ENCODE results near the gene AZU1. TPM values are rescaled to one million over a fixed set of nuclear protein-coding genes. Genes with fewer than 3 reads are reported as not detected.

Gene AZU1, protein sequence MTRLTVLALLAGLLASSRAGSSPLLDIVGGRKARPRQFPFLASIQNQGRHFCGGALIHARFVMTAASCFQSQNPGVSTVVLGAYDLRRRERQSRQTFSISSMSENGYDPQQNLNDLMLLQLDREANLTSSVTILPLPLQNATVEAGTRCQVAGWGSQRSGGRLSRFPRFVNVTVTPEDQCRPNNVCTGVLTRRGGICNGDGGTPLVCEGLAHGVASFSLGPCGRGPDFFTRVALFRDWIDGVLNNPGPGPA
- total RNA-seq (1 to 10 TPM in 2 of 5 donors, under 1 TPM in 3; 0.20 to 1.2 (median 0.38) TPM), total RNA-seq (0 to 0.67 (median 0.17) reads per million in 29 experiments)
- not detected for total RNA-seq (2013)

DNA sequence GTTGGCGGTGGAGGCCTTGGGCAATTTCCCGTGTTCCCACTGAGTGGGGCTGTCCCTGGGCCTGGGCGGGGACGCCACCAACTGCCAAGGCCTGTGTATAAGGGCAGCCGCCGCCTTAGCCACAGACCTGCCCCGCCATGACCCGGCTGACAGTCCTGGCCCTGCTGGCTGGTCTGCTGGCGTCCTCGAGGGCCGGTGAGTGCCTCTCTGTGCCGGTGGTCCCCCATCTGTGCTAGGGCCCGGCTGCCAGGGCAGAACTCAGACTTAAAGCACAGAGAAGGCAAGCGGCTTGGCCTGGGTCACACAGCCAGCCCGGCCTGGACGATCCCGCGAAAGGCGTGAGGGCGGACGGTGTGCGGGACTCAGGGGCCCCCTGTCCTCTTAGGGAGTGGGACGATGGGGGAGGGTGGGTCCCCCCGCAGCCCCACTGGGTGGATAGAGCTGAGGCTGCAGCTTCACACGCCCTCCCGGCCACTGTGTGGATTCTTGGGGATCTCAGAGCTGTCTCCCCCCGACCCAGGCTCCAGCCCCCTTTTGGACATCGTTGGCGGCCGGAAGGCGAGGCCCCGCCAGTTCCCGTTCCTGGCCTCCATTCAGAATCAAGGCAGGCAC lies at the start of gene AZU1:
AZU1 (plus strand) TSS at position 128 of the 612 bp plus-strand sequence; CDS start at position 138, 10 bp downstream.
- no peak within 1 kb of the TSS for H3K27ac Mint-ChIP-seq
- 75% methylated on average over 32 of the region's 33 CpGs for WGBS (ENCODE audit: insufficient coverage)
- CTCF ChIA-PET = interaction anchor here in 1 of 2 donors (0.5 kb wide), 1 partner anchor 147 kb away, joined by 3 read pairs; no protein-coding TSS in a partner anchor

DNA sequence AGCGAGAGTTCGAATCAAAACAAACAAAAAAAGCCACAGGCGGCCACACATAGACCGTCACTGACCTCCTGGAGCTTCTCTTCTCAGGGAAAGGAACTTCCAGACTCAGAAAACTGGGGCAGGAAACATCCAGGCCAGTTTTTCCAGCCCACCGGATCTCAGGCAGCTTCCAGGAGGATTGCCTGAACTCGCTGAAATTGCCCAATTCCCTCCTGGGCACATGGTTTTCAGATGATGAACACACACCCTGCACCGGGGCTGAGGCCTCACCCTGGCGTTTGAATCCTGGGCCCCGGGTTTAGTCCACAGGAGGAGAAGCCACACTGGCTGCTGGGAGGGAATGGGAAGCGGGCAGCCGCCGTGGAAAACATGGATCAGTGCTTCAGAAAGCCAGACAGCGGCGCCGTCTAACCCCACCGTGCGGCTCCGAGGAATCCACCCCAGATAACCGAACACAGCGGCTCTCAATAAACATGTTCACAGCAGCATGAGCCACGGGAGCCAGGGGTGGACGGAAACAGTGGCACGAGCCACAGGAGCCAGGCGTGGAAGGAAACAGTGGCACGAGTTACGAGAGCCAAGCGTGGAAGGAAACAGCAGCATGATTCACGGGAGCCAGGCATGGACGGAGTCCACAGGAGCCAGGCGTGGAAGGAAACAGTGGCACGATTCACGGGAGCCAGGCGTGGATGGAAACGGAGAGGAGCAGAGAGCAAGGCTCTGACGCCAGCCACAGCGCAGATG lies 48.6 kb upstream of the AZU1 start:
- ATAC-seq (replicated peaks in 1 of 4) (no peak), DNase-seq (no peak)
- Mint-ChIP-seq H3K4me3 (no peak overlapping the region), H3K36me3 (no peaks in the 10 kb centered on the region), H3K9me3 (no peaks in the 10 kb centered on the region), H3K4me1 (no peaks in the 10 kb centered on the region), H3K27ac (no peak overlapping the region), H3K27me3 (peaks cover 3% of the 10 kb centered on the region in 2 donors)
- peaks cover 0 to 51% of the 10 kb centered on the region in 2 experiments for H3K27me3 ChIP-seq (replicated peaks in 1 of 2; ENCODE audit: control insufficient read depth in 2 of 2, extremely low read depth in 1 of 2, insufficient read depth in 2 of 2, low read length in 1 of 2)
- H3K9me3 ChIP-seq = no peaks in the 10 kb centered on the region
- POLR2A ChIA-PET = no interaction called here
- no peaks in the 10 kb centered on the region for H3K36me3 ChIP-seq (ENCODE audit: control insufficient read depth in 2 of 2, extremely low read depth in 1 of 2, insufficient read depth in 1 of 2, low read length in 1 of 2)
- H3K4me3 ChIP-seq (ENCODE audit: control insufficient read depth in 1 of 2, extremely low read depth in 1 of 2, low read length in 1 of 2) = no peak overlapping the region
- no peak overlapping the region for H3K27ac ChIP-seq (ENCODE audit: low read length)
- H3K4me1 ChIP-seq (ENCODE audit: control insufficient read depth in 1 of 2, extremely low read depth in 1 of 2, insufficient read depth in 2 of 2, low read length in 2 of 2) = no peaks in the 10 kb centered on the region
- 87% methylated on average over 36 of the region's 36 CpGs for WGBS (ENCODE audit: insufficient coverage)
- CTCF ChIA-PET = no interaction called here

More for the DNA sequence above, at the start of gene AZU1:
- Mint-ChIP-seq H3K4me1 (no peaks in the 10 kb centered on the region), H3K36me3 (no peaks in the 10 kb centered on the region), H3K9me3 (no peaks in the 10 kb centered on the region), H3K27me3 (peaks cover 11 to 18% of the 10 kb centered on the region in 2 donors), H3K4me3 (no peak within 1 kb of the TSS)
- no peaks in the 10 kb centered on the region for H3K36me3 ChIP-seq (ENCODE audit: control insufficient read depth in 2 of 2, extremely low read depth in 1 of 2, insufficient read depth in 1 of 2, low read length in 1 of 2)
- peaks cover 0 to 69% of the 10 kb centered on the region in 2 experiments for H3K27me3 ChIP-seq (replicated peaks in 1 of 2; ENCODE audit: control insufficient read depth in 2 of 2, extremely low read depth in 1 of 2, insufficient read depth in 2 of 2, low read length in 1 of 2)
- no peaks in the 10 kb centered on the region for H3K9me3 ChIP-seq
- no peak within 1 kb of the TSS for H3K4me3 ChIP-seq (ENCODE audit: control insufficient read depth in 1 of 2, extremely low read depth in 1 of 2, low read length in 1 of 2)
- no peak for ATAC-seq (replicated peaks in 1 of 4)
- no peak within 1 kb of the TSS for H3K27ac ChIP-seq (ENCODE audit: low read length)
- no peaks in the 10 kb centered on the region for H3K4me1 ChIP-seq (ENCODE audit: control insufficient read depth in 1 of 2, extremely low read depth in 1 of 2, insufficient read depth in 2 of 2, low read length in 2 of 2)
- DNase-seq = no peak
- POLR2A ChIA-PET = interaction anchor here in 1 of 2 donors (0.6 kb wide), 1 partner anchor 156 kb away, joined by 4 read pairs; the partner anchor contains the start of gene WDR18

DNA sequence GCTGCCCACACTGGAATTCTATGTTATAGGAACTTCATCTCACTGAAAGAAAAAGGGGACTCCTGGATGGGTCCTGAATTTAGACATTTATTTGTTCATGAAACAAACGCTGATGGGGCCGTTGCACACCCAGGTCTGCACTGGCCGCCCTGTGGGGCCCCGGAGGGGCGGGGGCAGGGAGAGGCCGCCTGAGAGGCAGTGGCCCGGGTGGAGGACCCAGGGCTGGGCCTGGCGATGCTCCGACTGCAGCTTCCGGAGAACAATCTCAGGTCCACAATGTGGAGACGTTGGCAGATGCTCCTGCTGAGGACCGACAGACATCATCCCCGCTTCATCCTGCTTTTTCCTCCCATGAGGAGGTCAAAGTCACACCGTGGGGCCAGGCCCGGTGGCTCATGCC lies 46.7 kb upstream of the AZU1 start:
- Histone ChIP-seq H3K9me3 (no peaks in the 10 kb centered on the region), H3K36me3 (ENCODE audit: control insufficient read depth in 2 of 2, extremely low read depth in 1 of 2, insufficient read depth in 1 of 2, low read length in 1 of 2) (no peaks in the 10 kb centered on the region), H3K27me3 (replicated peaks in 1 of 2; ENCODE audit: control insufficient read depth in 2 of 2, extremely low read depth in 1 of 2, insufficient read depth in 2 of 2, low read length in 1 of 2) (peaks cover 0 to 51% of the 10 kb centered on the region in 2 experiments), H3K4me1 (ENCODE audit: control insufficient read depth in 1 of 2, extremely low read depth in 1 of 2, insufficient read depth in 2 of 2, low read length in 2 of 2) (no peaks in the 10 kb centered on the region), H3K27ac (ENCODE audit: low read length) (no peak overlapping the region), H3K4me3 (ENCODE audit: control insufficient read depth in 1 of 2, extremely low read depth in 1 of 2, low read length in 1 of 2) (no peak overlapping the region)
- Mint-ChIP-seq H3K27me3 (peaks cover 3% of the 10 kb centered on the region in 2 donors), H3K36me3 (no peaks in the 10 kb centered on the region), H3K9me3 (no peaks in the 10 kb centered on the region), H3K4me1 (no peaks in the 10 kb centered on the region), H3K27ac (no peak overlapping the region), H3K4me3 (no peak overlapping the region)
- ATAC-seq (replicated peaks in 1 of 4) = no peak
- ChIA-PET POLR2A (no interaction called here), CTCF (no interaction called here)
- no peak for DNase-seq
- WGBS (ENCODE audit: insufficient coverage) = 92% methylated on average over 15 of the region's 15 CpGs

DNA sequence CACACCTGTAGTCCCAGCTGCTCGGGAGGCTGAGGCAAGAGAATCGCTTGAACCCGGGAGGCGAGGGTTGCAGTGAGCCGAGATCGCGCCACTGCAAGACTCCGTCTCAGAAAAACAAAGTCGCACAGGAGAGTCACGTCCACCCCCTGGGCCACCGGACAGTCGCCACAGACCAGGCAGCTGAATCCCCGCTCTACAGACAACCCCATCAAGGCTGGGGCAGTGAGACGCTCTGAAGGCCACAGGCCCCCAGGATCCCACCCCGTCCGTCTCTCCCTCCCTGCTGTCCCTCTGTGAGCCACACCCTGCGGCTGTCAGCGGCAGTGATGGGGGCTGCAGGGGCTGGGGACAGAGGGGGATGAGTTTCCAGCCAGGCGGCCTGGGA lies 45.8 kb upstream of the AZU1 start:
- H3K4me1 ChIP-seq (ENCODE audit: control insufficient read depth in 1 of 2, extremely low read depth in 1 of 2, insufficient read depth in 2 of 2, low read length in 2 of 2) = no peaks in the 10 kb centered on the region
- peaks cover 3% of the 10 kb centered on the region in 2 donors for H3K27me3 Mint-ChIP-seq
- peaks cover 0 to 46% of the 10 kb centered on the region in 2 experiments for H3K27me3 ChIP-seq (replicated peaks in 1 of 2; ENCODE audit: control insufficient read depth in 2 of 2, extremely low read depth in 1 of 2, insufficient read depth in 2 of 2, low read length in 1 of 2)
- no peaks in the 10 kb centered on the region for H3K9me3 Mint-ChIP-seq
- H3K4me1 Mint-ChIP-seq = no peaks in the 10 kb centered on the region
- no peaks in the 10 kb centered on the region for H3K9me3 ChIP-seq
- no peak overlapping the region for H3K27ac Mint-ChIP-seq
- DNase-seq (no peak), ATAC-seq (replicated peaks in 1 of 4) (no peak)
- no peaks in the 10 kb centered on the region for H3K36me3 Mint-ChIP-seq
- H3K36me3 ChIP-seq (ENCODE audit: control insufficient read depth in 2 of 2, extremely low read depth in 1 of 2, insufficient read depth in 1 of 2, low read length in 1 of 2) = no peaks in the 10 kb centered on the region
- no peak overlapping the region for H3K4me3 ChIP-seq (ENCODE audit: control insufficient read depth in 1 of 2, extremely low read depth in 1 of 2, low read length in 1 of 2)
- H3K27ac ChIP-seq (ENCODE audit: low read length) = no peak overlapping the region
- ChIA-PET CTCF (no interaction called here), POLR2A (no interaction called here)
- WGBS (ENCODE audit: insufficient coverage) = 91% methylated on average over 7 of the region's 19 CpGs
- H3K4me3 Mint-ChIP-seq = no peak overlapping the region

DNA sequence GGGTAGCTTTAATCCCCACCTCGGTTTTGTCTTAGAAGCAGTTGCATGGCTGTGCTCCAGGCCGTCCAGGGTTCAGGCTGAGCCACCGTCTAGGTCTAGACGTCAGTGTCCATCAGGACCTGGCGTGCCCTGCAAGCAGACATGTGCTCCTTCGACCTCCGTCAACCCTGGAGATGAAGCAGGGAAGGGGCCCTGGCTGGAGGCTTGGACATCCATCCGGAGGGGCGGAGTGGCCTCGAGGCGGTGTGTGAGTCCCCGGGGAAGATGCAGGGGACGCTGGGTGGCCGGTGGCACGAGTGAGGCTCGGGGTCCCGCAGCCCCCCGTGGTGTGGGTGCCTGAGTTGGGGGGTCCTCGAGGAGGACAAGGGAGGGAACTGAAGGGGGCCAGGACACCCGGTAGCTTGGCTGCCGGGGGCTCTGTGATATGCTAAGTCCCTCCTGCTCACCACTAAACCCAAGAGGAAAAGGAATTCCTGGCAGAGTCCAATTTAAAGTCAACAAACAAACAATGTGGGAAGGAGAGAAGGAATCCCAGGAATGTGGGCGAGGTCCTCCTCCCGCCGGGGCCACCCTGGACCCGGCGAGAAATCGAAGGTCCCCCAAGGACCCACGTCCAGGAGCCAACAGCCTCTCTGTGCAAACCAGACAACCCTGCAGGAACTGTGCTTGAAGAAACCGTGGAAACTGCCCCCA lies 45.3 kb upstream of the AZU1 start:
- peaks cover 3% of the 10 kb centered on the region in 2 donors for H3K27me3 Mint-ChIP-seq
- Histone ChIP-seq H3K9me3 (no peaks in the 10 kb centered on the region), H3K4me3 (ENCODE audit: control insufficient read depth in 1 of 2, extremely low read depth in 1 of 2, low read length in 1 of 2) (no peak overlapping the region), H3K36me3 (ENCODE audit: control insufficient read depth in 2 of 2, extremely low read depth in 1 of 2, insufficient read depth in 1 of 2, low read length in 1 of 2) (no peaks in the 10 kb centered on the region), H3K4me1 (ENCODE audit: control insufficient read depth in 1 of 2, extremely low read depth in 1 of 2, insufficient read depth in 2 of 2, low read length in 2 of 2) (no peaks in the 10 kb centered on the region), H3K27ac (ENCODE audit: low read length) (no peak overlapping the region), H3K27me3 (replicated peaks in 1 of 2; ENCODE audit: control insufficient read depth in 2 of 2, extremely low read depth in 1 of 2, insufficient read depth in 2 of 2, low read length in 1 of 2) (peaks cover 0 to 44% of the 10 kb centered on the region in 2 experiments)
- H3K27ac Mint-ChIP-seq = no peak overlapping the region
- CTCF ChIA-PET = no interaction called here
- H3K36me3 Mint-ChIP-seq = no peaks in the 10 kb centered on the region
- DNase-seq (no peak), ATAC-seq (replicated peaks in 1 of 4) (no peak)
- POLR2A ChIA-PET = no interaction called here
- no peaks in the 10 kb centered on the region for H3K4me1 Mint-ChIP-seq
- no peak overlapping the region for H3K4me3 Mint-ChIP-seq
- H3K9me3 Mint-ChIP-seq = no peaks in the 10 kb centered on the region
- 77% methylated on average over 24 of the region's 29 CpGs for WGBS (ENCODE audit: insufficient coverage)
